ENCODE data around the gene TMC1.

The TMC1 gene

DNA sequence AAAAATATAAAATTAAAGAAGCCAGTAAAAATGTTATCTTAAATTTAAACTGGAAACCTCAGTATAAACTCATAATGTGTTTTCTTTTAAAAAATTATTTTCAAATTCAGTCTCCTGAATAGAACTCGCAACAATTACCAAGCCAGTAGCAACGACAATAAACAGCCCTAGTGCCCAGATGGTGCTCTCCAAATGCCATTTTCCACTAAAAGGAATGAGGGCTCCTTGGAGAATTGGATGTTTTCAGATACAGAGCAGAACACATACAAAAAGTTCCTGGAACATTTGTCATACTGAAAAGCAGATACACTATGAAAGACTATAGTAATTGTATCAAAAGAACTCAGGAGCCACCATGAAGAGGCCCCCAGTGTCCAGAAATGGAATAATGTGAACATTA, 97.4 kb downstream of the TMC1 start:
- DNase-seq = no peak

DNA sequence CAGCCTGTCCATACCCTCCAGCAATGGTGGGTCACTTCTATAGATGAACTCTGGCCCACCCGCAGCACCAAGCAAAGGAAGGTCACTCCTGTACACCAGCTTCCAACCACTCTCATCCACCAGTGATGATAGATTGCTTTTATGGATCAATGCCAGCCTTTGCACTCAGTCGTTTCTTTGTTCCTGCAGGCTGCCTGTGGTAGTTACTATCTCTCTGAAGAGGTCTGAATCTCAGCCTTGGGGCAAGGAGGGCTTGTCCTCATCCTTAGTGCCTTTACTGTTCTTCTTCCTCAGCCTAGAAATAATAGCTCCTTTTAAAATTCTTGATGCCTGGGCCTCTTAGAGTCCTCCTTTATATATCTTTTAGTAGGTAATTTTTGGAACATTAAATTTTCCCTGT, 100.8 kb downstream of the TMC1 start:
- DNase-seq = no peak

DNA sequence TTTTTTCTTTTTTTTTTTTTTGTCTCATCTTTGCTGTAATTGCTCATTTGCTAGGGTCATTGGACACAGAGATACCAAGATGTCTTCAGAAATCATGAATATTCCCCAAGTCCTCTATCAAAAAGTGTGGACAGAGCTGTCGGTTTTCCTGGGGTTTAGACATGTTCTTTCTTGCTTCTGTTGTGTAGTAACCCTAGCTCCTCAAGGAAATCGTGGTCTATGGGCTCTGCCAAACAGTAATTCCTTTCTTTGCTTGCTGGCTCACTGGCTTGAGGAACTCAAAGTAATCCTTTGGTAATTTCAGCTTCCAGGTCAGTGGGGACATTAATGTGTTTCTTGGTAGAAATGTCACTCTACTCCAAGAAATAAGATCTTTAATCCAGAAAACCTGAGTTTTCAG, 101.7 kb downstream of the TMC1 start:
- DNase-seq = no peak

DNA sequence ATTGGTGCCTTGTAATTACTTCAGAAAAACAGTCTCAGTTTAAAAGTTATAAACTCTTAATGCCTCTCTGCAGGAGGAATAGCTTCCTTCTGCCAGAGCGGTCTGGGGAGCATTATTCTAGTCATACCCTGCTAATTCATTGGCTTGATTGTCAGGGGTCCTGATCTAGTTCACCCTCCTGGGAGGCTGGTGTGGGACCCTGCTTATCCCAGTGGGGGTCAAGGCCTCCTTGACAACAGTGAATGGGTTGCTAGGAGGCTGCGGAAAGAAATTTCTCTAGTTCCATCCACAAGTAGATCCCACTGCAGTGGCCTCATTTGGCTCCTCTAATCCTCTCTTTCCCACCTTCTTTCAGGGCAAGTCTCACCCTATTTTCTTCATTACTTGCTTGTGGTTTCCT, 105.7 kb downstream of the TMC1 start:
- DNase-seq = no peak

DNA sequence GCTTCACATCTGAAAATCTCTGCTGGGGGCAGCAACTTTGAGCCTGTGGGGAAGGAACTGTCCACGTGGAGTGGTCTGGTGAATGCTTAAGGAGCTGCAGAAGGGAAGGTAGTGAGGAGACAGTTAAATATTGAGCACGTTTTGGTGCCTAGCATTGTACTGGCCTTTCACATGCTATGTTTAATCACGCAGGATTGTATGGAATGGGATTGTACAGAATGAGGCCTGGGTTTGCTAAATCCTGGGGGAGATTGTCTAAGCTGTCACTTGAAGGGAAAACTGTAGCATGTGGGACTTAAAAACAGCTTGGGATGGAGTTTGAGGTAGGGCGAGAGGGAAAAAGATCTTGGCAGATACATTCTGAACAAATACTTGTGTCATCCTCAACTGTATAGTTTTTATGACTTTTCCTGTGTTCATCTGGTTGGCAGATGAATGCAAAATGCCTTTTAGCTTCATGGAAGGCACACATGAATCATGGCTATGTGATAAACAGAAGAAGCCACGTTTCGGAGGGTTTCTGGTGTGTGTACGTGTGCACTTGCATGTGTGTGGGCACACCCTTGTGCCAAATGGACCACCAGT, 106.6 kb downstream of the TMC1 start:
- DNase-seq = no peak

DNA sequence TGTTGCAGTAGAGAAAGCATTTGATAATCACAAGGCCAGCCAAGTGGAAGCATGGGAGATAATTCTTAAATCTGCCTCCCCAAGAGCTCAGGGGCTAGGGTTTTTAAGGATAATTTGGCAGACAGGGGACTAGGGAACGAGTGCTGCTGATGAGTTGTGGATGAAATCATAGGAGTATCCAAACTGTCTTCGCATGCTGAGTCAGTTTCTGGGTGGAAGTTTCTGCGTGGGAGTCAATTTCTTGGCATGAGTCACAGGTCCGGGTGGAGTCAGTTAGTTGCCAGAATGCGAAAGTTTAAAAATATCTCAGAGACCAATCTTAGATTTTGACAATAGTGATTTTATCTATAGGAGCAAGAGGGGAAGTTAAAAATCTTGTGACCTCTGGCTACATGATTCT, 112.6 kb downstream of the TMC1 start:
- DNase-seq = no peak

DNA sequence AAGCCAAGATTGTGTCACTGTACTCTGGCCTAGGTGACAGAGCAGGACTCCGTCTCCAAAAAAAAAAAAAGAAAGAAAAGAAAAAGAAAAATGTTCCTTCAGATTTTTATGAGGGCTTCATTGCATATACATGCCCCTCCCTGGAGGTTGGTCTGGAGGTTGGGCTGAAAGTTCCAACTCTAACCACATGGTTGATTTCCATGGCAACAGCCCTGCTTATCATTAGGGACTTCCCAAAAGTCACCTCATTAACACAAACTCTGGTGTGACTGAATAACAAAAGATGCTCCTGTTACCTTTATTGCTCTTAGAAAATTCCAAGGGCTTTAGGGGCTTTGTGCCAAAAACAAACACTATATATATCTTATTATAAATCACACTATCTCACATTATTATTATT, 113.8 kb downstream of the TMC1 start:
- no peak for DNase-seq

DNA sequence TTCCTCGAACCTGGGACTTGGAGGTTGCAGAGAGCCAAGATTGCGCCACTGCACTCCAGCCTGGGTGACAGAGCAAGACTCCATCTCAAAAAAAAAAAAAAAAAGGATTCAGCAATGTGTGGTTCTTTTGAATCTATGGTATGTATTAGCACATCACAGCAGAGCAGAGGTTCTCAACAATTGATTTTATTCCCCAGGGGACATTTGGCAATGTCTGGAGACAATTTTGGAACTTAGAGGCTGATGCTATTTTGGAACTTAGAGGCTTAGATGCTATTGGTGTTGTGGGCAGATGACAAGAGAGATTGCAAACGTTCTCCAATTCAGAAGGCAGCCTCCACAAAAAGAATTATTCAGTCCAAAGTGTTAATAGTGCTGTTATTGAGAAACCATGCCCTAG, 115.2 kb downstream of the TMC1 start:
- no peak for DNase-seq

DNA sequence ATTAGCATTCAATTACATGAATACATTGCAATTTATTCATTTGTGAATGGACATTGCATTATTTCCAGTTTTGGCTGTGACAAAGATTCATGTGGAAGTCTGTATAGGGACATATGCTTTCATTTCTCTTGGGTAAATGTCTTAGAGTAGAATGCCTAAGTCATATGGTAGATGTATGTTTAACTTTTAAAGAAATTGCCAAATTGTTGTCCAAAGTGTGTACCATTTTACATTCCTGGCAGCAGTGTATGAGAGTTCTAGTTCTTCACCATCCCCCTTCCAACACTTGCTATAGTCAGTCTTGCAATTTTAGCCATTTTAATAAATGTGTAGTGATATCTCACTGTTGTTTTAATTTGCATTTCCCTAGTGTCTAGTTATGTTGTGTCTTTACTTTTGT, 122.2 kb downstream of the TMC1 start:
- DNase-seq = no peak

DNA sequence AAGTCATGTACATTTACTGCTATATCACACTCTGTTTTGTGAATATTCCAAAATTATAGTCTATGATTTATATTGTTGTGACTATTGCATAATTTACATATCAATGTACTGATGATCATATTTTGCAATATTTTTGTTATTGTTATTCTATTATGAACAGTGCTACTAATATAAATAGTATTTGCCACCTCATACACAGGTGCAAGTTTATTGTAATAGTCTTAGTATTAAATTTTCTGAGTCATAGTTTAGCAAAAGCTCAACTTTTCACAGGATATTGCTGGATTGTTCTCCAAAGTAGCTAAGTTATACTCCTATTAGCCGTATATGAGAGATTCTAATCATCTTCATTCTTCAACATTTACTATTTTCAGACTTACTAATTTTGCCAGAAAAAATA, 124.7 kb downstream of the TMC1 start:
- DNase-seq = no peak

DNA sequence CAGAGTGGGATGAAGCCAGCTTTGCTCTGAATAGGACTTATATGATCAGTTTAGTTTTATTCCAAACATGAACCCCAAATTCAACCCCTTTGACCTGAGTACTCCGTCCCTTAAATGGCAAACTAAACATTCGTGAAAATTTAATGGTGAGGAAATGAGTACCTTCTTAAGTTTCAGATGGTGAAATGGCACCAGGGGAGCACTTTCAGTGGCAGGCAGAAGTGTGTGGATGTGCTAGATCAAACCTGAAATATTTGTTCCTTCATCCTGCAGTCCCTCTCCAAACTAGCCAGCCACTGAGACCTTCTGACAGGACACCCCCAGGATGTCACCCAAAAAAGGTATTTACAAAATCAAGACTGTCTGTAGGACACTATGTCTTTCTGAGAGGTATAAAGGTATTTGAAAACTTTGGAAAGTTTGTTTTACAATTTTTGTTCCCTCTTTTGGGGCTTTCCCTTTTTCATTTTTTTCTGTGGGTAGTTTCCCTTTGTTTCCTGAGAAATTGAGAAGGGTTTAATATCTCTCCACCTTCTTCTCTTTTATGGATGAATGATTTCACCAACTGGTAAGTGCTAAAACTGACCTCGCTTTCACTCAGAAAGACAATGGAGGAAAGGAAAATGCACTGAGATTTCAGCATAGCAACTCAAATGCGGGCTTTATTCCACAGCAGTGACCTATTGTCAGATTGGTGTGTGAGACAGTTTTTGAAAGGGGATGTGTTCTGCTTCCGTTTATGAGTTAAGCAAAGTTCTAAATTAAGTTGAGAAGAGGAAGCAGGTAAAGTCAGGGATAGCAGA, 127.1 kb downstream of the TMC1 start:
- no peak for DNase-seq

DNA sequence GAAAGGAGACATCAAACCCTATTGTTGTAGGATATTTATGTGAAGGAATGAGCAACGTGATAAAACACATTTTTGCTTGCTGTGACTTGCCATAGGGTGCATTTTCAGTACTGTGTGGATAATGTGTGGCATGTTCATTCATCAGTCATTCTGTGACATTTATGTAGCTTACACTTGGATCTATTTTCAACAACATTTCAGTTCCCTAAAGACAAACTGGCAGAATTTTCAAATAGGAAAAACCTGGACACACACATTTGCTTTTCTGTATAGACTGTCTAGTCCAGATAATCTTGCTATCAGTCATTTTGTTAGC, 127.7 kb downstream of the TMC1 start:
- no peak for DNase-seq

DNA sequence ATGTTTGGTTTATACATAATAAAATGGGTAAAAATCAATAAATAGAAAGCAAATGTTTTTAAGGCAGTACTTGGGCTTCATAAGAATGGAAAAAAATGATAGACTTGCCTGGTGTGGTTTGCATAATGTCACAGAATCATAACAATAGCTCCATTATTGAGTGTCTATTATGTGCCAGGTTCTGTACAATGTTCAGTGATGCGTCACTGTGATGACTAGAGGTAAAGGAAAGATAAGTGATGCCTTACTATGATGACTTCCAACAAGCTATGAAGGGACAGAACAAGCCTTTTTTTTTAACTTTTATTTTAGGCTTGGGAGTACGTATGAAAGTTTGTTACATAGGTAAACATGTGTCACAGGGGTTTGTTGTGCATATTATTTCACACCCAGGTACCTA, 128.8 kb downstream of the TMC1 start:
- DNase-seq = no peak

DNA sequence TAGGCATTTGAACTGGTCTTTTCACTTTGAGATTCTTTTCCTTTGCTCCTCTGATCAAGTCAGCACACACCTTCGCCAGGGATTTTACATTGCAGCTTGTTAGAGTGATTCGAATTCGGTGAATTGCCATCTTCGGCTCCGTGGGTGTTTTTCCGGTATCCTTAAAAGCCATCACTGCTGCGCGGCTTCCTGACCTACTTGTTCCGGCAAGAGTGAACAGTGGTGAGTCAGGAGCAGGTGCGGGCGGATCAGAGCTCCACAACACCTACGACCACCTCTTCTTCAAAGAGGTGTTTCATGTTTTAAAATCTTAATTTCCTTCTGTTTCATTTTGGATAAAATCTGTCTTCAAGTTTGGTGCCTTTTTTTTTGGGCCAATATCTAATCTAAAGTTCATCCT, 134.6 kb downstream of the TMC1 start:
- DNase-seq = no peak

DNA sequence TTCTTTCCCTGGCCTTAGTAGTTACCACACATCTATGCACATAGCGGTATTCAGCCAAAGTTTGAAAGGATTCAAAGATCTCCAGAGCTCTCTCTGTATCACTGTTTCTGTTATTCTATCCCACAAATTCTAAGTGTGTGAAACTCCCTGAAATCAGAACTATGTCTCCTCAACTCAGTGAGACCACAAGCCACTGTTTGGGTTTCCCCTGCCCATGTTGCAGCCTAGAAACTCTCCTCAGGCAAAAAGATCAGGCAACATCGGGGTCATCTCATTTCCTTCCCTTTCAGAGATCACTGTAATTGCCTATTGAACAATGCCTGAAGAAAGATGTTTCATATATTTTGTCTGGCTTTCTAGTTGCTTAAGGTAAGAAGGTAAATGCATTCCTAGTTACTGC, 135.6 kb downstream of the TMC1 start:
- DNase-seq = no peak

DNA sequence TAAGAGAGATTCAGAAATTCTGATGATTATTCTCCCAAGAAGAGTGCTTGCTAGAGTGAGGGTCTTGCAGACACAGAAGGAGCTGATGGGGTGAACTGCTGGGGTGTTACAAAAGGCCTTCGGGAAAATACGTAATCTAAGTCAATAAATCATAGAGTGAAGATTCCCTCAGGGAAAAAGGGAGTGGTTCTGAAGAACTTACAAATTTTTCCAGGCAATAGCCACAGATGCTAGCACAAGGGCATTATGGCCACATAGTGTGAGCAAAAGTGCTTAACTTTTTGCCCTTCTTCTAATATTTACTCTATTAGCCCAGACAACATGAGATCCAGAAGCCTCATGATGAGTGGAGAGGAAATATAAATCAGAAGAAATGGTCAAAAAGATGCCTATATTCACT, 137.3 kb downstream of the TMC1 start:
- no peak for DNase-seq

DNA sequence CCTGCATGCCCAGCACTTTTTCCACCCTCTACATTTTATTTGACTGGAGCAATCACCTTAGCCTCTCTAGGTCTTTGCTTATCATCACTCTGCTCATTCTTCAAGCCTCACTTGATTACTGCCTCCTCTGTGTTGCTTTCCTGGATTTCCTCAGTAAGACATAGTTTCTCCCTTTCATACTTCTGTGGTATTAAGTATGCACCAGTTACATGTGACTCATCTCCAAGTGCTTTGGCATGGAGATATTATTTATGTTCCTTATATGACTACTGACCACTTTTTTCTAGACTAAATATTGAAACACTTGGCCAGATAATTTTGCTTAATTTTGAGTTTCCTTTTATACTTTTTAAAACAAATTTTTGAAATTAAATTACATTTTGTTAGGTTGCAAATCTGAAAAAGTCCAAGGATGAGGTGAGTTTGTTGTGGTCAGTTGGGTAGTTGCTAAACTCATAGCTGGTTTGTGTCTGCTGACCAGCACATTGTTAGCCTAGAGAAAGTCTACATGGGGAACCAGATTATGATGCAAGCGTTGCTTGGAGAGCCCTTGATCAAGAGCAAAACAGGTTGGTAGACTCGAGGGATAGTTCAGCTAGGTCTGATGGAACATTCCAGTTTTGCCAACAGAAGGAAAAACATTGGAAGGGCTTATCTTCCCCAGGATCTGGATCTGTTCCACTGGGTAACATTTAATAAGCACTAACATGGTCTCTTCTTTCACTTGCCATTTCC, 140.2 kb downstream of the TMC1 start:
- DNase-seq = no peak

DNA sequence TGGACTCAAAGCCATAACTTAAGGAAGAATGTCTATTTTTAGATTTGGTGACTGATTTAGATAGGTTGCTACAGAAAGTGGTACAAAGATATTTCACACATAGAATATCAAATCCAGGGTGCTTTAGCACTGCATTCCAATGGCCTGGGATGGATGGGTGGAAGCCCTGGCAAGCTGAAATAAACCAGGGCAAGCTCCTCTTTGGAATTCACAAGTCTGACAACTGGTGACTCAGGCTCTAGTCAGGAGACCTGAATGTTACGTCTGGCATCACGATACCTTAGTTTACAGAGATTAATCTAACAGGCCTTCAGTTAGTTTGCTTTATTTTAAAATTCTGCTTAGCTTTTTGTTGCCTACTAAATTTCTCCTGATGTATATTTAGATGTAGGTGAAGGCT, 144.0 kb downstream of the TMC1 start:
- no peak for DNase-seq

DNA sequence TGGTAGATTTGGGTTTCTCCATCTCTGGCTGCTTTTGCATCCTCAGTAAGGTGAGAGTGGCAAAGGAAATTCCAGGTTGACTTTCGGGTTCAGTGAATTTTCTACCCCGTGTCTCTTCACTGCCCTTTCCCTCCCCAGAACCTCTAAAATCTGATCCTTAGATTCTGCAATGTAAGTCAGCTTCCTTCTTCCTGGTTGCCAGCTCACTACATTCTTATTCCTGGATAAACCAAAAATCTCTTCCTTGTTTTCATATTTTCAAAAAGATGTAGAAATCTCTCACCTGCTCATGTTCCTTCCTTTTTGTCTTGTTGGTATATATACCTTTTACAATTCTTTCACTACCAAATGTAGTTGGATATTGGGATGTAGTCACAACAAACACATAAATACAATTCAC, 145.8 kb downstream of the TMC1 start:
- DNase-seq = no peak

DNA sequence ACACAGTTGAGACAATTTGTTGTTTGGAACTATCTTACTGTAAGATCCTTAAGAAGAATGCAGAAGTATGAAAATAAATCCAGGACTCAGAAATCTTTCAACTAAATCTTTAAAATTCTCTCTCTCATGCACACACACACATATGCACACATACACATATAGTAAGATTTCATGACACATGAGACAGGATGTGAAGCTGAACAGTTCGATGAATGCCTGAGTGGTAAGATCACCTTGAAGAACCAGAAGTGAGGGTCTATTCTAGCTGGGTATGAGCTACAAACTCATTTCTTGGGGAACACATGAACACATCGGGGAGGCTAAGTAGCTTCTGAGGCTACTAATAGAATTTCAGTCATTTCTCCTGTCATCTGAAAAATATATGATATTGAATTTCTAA, 153.6 kb downstream of the TMC1 start:
- no peak for DNase-seq

DNA sequence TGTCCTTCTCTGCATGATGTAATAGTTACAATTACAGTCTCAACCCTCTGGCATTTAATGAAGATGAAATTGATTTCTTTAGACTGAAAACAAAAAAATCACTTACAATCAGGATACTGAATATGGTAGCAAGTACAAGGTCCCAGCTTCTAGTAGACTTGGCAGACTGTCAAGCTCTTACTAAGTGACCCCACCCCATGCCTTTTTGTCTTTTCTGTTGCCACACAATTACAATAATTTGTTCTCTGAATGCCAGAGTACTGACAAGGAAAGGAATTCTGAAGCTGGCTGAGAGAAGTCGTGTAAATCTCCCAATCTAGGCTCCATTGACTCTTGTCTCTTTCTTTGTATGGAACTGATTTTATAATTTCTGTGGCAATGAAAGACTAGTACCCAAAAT, 154.2 kb downstream of the TMC1 start:
- DNase-seq = no peak

DNA sequence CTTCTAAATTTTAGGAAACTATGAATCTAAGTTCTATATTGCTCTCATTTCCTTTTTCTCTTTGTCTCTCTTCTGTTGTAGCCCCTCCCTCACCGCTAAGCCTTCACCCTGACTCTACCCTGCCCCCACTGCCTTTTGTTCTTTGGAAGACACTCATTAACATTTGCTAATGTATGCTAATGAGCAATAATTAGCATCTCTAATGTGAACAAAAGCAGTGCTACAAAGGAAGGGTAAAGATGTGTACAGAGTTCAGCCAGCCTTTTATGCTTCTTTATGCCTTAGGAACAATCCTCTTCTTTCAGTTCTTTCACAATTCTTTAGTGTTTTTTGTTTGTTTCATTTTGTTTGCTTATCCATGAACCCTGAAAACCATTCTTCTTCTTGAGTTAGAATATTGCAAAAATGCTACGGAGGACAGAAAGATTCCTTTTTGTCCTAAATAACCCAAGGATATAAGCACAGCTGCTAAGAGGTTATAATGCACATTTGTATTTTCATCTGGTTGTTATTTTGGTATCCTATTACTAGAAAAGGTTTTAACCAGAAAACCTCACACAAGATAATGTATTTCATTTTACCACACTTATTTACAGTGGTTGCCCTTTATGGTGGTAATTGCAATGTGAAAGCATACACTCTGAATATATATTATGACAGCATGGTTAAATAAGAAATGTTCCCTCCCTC, 159.3 kb downstream of the TMC1 start:
- DNase-seq = no peak

DNA sequence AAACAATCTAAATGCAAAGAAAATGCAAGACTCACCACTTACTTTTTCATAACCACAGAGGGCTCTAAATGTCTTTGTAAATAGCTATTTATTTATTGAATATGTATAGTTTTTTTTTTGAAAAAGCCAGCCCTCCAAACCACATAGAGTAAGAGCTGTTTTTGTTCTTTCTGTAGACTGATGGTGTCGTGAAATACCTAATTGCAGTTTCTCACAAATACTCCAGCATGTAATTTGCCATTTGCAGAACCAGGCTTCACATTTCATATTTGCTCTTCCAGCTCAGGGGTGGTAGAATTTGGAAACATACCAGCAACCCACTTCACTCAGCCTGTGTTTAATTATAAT, 159.8 kb downstream of the TMC1 start:
- DNase-seq = no peak

DNA sequence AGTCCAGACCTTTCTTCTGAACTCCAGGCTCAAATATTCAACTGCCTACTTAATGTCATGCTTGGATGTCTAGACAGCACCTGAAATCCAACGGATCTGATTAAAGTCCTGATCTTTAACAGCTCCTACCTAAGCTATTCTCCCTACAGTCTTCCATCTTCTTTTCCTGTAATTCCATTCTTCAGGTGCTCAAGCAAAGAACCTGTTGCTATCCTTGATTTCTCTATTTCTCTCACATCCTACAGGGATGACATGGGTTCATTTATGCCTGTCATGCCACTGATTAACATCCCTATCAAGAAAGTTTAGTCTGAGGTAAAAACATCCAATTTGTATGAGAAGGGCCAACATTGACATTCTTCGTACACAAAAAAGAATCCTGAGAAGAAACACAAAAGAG, 163.2 kb downstream of the TMC1 start:
- no peak for DNase-seq
